OCI-LY3 (cell line): ENCODE data around the gene CAMTA1.

ENCODE experiments used
- CTCF ChIP-seq: fragments of 200-600, 300-600 bp; sonication (generic); IDR thresholded peaks from 2 replicates; pipeline ENCODE4 v1.5.1; 2014; ENCODE audit warnings: antibody characterized with exemption, low read length, low read depth
- EZH2phosphoT487 ChIP-seq: fragments of 200-600 bp; shearing (Covaris generic); IDR thresholded peaks from 2 replicates; pipeline ENCODE4 v1.6.1; 2018; ENCODE audit warnings: antibody characterized with exemption, mixed run types, low read depth

- no peak for TF ChIP-seq CTCF
- no peak for TF ChIP-seq EZH2phosphoT487
These were observed 448.6 kb downstream of the CAMTA1 start for GRCh38 chr1:7233646-7234470.
